HepG2 (cell line): ENCODE measurements around the gene C16orf54. TPM values are rescaled to one million over a fixed set of nuclear protein-coding genes. Genes with fewer than 3 reads are reported as not detected.

Source experiments
- GATAD1 ChIP-seq: IDR thresholded peaks from 2 replicates; pipeline ENCODE4 v1.6.1; 2016; ENCODE audit warnings: missing genetic modification reagents, missing compliant biosample characterization
- HES4 ChIP-seq: sonication (generic); formaldehyde crosslinking; IDR thresholded peaks from 2 replicates; pipeline ENCODE4 v1.9.0; 2021; ENCODE audit warnings: mild to moderate bottlenecking, missing genetic modification reagents, borderline replicate concordance
- HMG20B ChIP-seq: conservative IDR thresholded peaks from 2 replicates; pipeline ENCODE4 v1.6.1; 2016; ENCODE audit warnings: missing genetic modification reagents, missing compliant biosample characterization
- HOXA3 ChIP-seq: sonication (generic); formaldehyde crosslinking; IDR thresholded peaks from 2 replicates; pipeline ENCODE4 v1.5.0; 2020; ENCODE audit warnings: missing genetic modification reagents
- MIER2 ChIP-seq: IDR thresholded peaks from 2 replicates; pipeline ENCODE4 v1.6.1; 2016; ENCODE audit warnings: missing biosample characterization, missing genetic modification reagents
- POGZ ChIP-seq: sonication (generic); formaldehyde crosslinking; IDR thresholded peaks from 2 replicates; pipeline ENCODE4 v1.4.0; 2020; ENCODE audit warnings: mild to moderate bottlenecking, missing genetic modification reagents
- RFX3 ChIP-seq: IDR thresholded peaks from 2 replicates; pipeline ENCODE4 v1.6.1; 2016; ENCODE audit warnings: missing biosample characterization, missing genetic modification reagents
- ZNF33A ChIP-seq: sonication (generic); formaldehyde crosslinking; IDR thresholded peaks from 2 replicates; pipeline ENCODE4 v1.5.1; 2020; ENCODE audit warnings: missing genetic modification reagents, mild to moderate bottlenecking, moderate library complexity, borderline replicate concordance
- ZNF430 ChIP-seq: sonication (generic); formaldehyde crosslinking; IDR thresholded peaks from 2 replicates; pipeline ENCODE4 v1.9.0; 2021; ENCODE audit warnings: mild to moderate bottlenecking, missing genetic modification reagents
- ZNF44 ChIP-seq: sonication (generic); formaldehyde crosslinking; IDR thresholded peaks from 2 replicates; pipeline ENCODE4 v1.5.1; 2020; ENCODE audit warnings: mild to moderate bottlenecking, missing genetic modification reagents
- ZNF552 ChIP-seq: sonication (generic); formaldehyde crosslinking; IDR thresholded peaks from 2 replicates; pipeline ENCODE4 v1.9.0; 2022; ENCODE audit warnings: missing genetic modification reagents, mild to moderate bottlenecking, borderline replicate concordance
- ZSCAN25 ChIP-seq: sonication (generic); formaldehyde crosslinking; IDR thresholded peaks from 2 replicates; pipeline ENCODE4 v1.8.0; 2022; ENCODE audit warnings: mild to moderate bottlenecking, missing genetic modification reagents
- polyA plus RNA-seq, 8 experiments: library from polyadenylated mRNA; depleted of rRNA in 3 of 8; stranded (reverse) in 7 of 8; unstranded in 1 of 8; fragments of >200 nt; fragmentation: Illumina TruSeq in 4 of 8; extraction: Trizol in 4 of 8; gene quantifications; 2 replicates each; pipeline versions ENCODE4 v1.2.1 to v1.2.3, GENCODE V29; 2011 to 2016; ENCODE audit warnings: low read depth in 4 of 8, missing spikeins in 1 of 8, mixed read lengths in 1 of 8; ENCODE audit not compliant: insufficient read depth in 1 of 8
- total RNA-seq, 5 experiments: library from RNA; depleted of rRNA; stranded (reverse); fragments of >200 nt; fragmentation: Illumina TruSeq; extraction: Trizol; gene quantifications; 2 replicates each; pipeline ENCODE4 v1.2.3, GENCODE V29; 2016; ENCODE audit warnings: low read depth in 1 of 5
- TF ChIP-seq, protein P1 (sequence below): sonication (generic); formaldehyde crosslinking; IDR thresholded peaks from 2 replicates; pipeline ENCODE4 v1.4.0; 2020; ENCODE audit warnings: missing genetic modification reagents
- TF ChIP-seq, protein P2 (sequence below), 2 experiments: fragments of 450-650 bp in 1 of 2; sonication (generic) in 1 of 2; formaldehyde crosslinking in 1 of 2; IDR thresholded peaks; 2 replicates each; pipeline versions ENCODE4 v1.6.1 to v1.8.0; 2016 to 2022; ENCODE audit warnings: antibody characterized with exemption in 1 of 2, mild to moderate bottlenecking in 1 of 2, missing genetic modification reagents in 1 of 2
- TF ChIP-seq, protein P3 (sequence below): sonication (generic); formaldehyde crosslinking; IDR thresholded peaks from 2 replicates; pipeline ENCODE4 v1.4.0; 2020; ENCODE audit warnings: low read depth, mild to moderate bottlenecking, missing genetic modification reagents
- TF ChIP-seq, protein P4 (sequence below): sonication (generic); formaldehyde crosslinking; IDR thresholded peaks from 2 replicates; pipeline ENCODE4 v1.4.0; 2020; ENCODE audit warnings: mild to moderate bottlenecking, missing genetic modification reagents

Gene C16orf54
- total and polyA plus RNA-seq, 2 of the 13 experiments (the other 11 are each of a cell fraction or from before 2014, with no cell fraction given) = not detected

DNA sequence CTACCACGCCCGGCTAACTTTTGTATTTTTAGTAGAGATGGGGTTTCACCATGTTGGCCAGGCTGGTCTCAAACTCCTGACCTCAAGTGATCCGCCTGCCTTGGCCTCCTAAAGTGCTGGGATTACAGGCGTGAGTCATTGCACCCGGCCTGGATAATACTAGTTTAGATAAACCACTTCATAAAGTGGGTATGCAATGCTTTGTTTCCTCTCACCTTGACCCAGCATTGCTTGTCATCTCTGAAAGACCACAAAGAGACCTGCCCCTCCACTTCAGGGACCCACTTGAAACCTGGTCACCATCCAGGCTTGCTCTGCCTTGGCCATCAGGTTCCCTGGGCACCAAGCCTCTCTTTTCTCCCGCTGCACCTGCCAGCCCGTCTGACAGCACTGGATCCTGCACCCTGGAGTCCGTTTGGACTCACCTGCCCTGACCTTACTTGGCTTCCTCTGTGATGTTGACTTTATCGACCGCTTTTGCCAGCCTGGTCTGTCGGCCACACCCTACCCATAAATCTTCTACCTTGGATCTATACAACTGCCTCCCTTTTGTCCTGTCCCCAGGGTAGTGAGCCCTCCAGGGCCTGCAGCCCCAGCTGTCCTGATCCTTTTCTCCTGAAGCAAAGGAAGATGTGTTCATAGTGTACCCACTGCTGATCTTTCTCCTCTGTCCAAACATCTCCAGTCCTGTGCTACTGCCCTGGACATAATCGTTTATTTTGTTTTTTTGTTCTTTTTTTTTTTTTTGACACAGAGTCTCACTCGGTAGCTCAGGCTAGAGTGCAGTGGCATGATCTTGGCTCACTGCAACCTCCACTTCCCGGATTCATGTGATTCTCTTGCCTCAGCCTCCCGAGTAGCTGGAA, 19.6 kb upstream of the C16orf54 start (continued):
- TF ChIP-seq, protein P1, sequence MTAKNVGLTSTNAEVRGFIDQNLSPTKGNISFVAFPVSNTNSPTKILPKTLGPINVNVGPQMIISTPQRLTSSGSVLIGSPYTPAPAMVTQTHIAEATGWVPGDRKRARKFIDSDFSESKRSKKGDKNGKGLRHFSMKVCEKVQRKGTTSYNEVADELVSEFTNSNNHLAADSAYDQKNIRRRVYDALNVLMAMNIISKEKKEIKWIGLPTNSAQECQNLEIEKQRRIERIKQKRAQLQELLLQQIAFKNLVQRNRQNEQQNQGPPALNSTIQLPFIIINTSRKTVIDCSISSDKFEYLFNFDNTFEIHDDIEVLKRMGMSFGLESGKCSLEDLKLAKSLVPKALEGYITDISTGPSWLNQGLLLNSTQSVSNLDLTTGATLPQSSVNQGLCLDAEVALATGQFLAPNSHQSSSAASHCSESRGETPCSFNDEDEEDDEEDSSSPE (CRISPR knock-in tag) = peak; percentile 59; the same call in 1 of the 2 replicates
- TF ChIP-seq, protein P2, sequence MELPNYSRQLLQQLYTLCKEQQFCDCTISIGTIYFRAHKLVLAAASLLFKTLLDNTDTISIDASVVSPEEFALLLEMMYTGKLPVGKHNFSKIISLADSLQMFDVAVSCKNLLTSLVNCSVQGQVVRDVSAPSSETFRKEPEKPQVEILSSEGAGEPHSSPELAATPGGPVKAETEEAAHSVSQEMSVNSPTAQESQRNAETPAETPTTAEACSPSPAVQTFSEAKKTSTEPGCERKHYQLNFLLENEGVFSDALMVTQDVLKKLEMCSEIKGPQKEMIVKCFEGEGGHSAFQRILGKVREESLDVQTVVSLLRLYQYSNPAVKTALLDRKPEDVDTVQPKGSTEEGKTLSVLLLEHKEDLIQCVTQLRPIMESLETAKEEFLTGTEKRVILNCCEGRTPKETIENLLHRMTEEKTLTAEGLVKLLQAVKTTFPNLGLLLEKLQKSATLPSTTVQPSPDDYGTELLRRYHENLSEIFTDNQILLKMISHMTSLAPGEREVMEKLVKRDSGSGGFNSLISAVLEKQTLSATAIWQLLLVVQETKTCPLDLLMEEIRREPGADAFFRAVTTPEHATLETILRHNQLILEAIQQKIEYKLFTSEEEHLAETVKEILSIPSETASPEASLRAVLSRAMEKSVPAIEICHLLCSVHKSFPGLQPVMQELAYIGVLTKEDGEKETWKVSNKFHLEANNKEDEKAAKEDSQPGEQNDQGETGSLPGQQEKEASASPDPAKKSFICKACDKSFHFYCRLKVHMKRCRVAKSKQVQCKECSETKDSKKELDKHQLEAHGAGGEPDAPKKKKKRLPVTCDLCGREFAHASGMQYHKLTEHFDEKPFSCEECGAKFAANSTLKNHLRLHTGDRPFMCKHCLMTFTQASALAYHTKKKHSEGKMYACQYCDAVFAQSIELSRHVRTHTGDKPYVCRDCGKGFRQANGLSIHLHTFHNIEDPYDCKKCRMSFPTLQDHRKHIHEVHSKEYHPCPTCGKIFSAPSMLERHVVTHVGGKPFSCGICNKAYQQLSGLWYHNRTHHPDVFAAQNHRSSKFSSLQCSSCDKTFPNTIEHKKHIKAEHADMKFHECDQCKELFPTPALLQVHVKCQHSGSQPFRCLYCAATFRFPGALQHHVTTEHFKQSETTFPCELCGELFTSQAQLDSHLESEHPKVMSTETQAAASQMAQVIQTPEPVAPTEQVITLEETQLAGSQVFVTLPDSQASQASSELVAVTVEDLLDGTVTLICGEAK (IDR thresholded peaks at IDR 0.05) = no peak
- TF ChIP-seq, protein P2 (CRISPR knock-in tag; IDR thresholded peaks at IDR 0.05) = peak; percentile 69; the same call in 1 of the 2 replicates
- 0 out of 2 replicates have a peak, but pooled peaks have one; percentile 52 for TF ChIP-seq HES4 (CRISPR knock-in tag)
- no peak for TF ChIP-seq RFX3 (CRISPR knock-in tag)
- TF ChIP-seq ZNF33A (CRISPR knock-in tag) = 0 out of 2 replicates have a peak, but pooled peaks have one; percentile 26
- peak; percentile 90 for TF ChIP-seq POGZ (CRISPR knock-in tag)
- TF ChIP-seq, protein P3, sequence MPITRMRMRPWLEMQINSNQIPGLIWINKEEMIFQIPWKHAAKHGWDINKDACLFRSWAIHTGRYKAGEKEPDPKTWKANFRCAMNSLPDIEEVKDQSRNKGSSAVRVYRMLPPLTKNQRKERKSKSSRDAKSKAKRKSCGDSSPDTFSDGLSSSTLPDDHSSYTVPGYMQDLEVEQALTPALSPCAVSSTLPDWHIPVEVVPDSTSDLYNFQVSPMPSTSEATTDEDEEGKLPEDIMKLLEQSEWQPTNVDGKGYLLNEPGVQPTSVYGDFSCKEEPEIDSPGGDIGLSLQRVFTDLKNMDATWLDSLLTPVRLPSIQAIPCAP (CRISPR knock-in tag) = no peak
- TF ChIP-seq ZSCAN25 (CRISPR knock-in tag) = peak; percentile 89
- 0 out of 2 replicates have a peak, but pooled peaks have one; percentile 32 for TF ChIP-seq ZNF44 (CRISPR knock-in tag)
- TF ChIP-seq, protein P4, sequence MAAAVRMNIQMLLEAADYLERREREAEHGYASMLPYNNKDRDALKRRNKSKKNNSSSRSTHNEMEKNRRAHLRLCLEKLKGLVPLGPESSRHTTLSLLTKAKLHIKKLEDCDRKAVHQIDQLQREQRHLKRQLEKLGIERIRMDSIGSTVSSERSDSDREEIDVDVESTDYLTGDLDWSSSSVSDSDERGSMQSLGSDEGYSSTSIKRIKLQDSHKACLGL (CRISPR knock-in tag) = peak; percentile 45; the same call in 1 of the 2 replicates
- TF ChIP-seq ZNF552 (CRISPR knock-in tag) = peak; percentile 91; the same call in 1 of the 2 replicates
- TF ChIP-seq MIER2 (CRISPR knock-in tag) = peak; percentile 84
- peak; percentile 60 for TF ChIP-seq GATAD1 (CRISPR knock-in tag)
- peak; percentile 96 for TF ChIP-seq HOXA3 (CRISPR knock-in tag)
- TF ChIP-seq HMG20B (CRISPR knock-in tag) = no peak; the same call in 1 of the 2 replicates
- peak; percentile 52; the same call in 1 of the 2 replicates for TF ChIP-seq ZNF430 (CRISPR knock-in tag)
